HUES48 (cell line): ENCODE measurements around the gene APBA3.
"Not testable (repeated sequence)": the region's sequence is repeated elsewhere in the genome, so short reads cannot be mapped to it uniquely, and the experiment has no call there.

Experiments used
- H3K27ac ChIP-seq: one replicate; pipeline ENCODE4 v1.7.0; 2013; ENCODE audit warnings: low read depth, low read length, inconsistent platforms
- H3K27me3 ChIP-seq: 2 replicates; pipeline ENCODE4 v1.6.1; 2013; ENCODE audit warnings: mild to moderate bottlenecking, low read length; ENCODE audit not compliant: control insufficient read depth, insufficient read depth
- H3K36me3 ChIP-seq: 2 replicates; pipeline ENCODE4 v1.6.1; 2013; ENCODE audit warnings: low read length; ENCODE audit not compliant: control insufficient read depth, insufficient read depth
- H3K4me1 ChIP-seq: 2 replicates; pipeline ENCODE4 v1.6.1; 2013; ENCODE audit warnings: mild to moderate bottlenecking, low read length; ENCODE audit not compliant: control insufficient read depth, insufficient read depth
- H3K4me3 ChIP-seq: 2 replicates; pipeline ENCODE4 v1.5.1; 2013; ENCODE audit warnings: mild to moderate bottlenecking, low read depth, low read length
- H3K9ac ChIP-seq: 2 replicates; pipeline ENCODE4 v1.6.1; 2013; ENCODE audit warnings: mild to moderate bottlenecking, low read depth, low read length, moderate library complexity
- H3K9me3 ChIP-seq: 2 replicates; pipeline ENCODE4 v1.6.1; 2013; ENCODE audit warnings: low read length; ENCODE audit not compliant: control insufficient read depth, insufficient read depth

Gene APBA3

DNA sequence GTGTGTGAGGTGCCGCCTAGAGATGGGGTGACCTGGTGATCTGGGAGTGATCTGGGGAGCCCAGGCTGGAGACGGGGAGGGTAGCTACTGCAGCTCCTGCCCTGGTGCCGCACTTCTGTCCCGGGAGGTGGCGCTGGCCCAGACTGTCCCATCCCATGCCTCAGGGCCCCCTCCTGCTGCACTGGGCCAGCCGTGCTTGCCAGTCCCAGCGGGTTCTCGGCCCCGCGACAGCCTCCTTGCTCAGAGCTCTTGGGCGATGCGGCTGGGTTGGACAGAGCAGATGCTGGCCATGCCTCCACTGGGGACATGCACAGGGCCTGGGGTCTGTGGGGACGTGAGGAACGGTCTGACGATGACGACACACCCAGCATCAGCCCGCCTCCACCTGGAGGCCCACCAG, 8.0 kb upstream of the APBA3 start:
- H3K27me3 ChIP-seq: no peaks in the 10 kb centered on the region
- H3K36me3 ChIP-seq: peaks cover 17% of the 10 kb centered on the region; the same call in 1 of the 2 replicates
- H3K9ac ChIP-seq: no peak overlapping the region
- H3K4me3 ChIP-seq: no peak overlapping the region
- no peaks in the 10 kb centered on the region for H3K4me1 ChIP-seq
- H3K27ac ChIP-seq: no peak overlapping the region
- no peaks in the 10 kb centered on the region for H3K9me3 ChIP-seq

DNA sequence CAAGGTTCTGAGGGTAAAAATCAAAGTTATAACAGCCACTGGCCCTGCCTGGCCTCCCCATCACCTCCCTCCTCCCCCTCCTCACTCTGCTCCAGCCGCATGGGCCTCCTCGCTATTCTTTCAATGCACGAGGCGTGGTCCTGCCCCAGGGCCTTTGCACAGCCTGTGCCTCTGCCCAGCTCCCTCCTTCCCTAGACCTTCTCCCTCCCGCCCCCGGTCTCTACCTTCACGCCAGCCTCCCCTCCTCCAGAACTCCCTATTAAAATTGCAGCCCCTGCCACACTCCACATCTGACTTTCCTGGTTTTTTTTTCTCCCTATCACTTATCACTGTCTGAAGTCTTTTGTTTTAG, 7.2 kb upstream of the APBA3 start:
- Histone ChIP-seq H3K27ac (no peak overlapping the region), H3K9ac (no peak overlapping the region), H3K4me3 (no peak overlapping the region), H3K9me3 (no peaks in the 10 kb centered on the region), H3K36me3 (peaks cover 17% of the 10 kb centered on the region; the same call in 1 of the 2 replicates), H3K4me1 (no peaks in the 10 kb centered on the region), H3K27me3 (no peaks in the 10 kb centered on the region)

DNA sequence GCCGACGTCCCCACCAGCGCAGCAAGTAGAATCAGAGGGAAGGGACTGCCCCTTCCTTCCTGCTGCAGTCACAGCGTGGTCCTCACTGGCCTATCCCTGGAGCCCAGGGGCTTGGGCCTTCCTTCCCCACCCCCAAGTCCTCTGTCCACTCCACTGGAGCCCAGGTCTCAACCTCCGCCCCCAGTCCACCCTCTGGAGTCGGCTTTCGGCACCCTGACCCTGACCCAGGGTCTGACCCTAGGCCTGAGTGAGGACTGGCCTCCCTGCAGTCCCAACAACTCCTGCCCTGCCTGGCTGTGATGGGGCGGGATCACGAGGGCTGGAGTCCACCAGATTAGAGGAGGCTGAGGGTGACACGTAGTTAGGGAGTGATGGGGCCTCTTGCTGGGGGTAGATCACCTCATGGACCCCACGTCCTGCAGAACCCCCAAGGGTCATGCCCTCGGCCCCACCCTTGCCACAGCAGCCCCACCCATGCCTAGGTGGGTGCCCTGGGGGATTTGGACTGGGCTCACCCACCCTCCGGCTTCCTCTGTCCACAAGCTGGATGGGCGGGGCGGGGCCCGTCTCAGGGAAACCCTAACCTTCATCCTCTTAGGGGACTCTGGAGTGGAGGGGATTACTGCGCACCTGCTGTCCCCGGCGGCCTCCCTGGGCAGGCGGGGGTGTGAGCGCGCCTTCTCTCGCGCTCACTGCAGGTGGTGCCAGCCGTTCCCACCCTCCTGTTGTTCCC, 6.7 kb upstream of the APBA3 start:
- H3K4me3 ChIP-seq: no peak overlapping the region
- peaks cover 17% of the 10 kb centered on the region; the same call in 1 of the 2 replicates for H3K36me3 ChIP-seq
- H3K9ac ChIP-seq: no peak overlapping the region

DNA sequence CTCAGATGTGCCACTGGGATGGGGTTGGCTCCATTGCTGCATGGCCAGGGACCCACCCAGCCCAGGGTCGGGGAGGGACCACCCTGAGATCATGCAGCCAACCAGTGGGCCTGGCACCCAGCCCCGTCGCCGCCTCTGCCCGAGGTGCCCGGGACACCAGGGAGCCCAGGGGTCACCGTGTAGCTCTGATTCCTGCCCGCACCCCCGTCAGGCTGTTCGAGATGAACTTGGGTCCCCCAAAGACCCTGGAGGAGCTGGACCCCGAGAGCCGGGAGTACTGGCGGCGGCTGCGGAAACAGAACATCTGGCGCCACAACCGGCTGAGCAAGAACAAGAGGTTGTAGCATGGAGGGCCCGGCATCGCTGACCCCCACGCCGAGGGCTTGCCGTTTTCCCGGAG, 5.6 kb upstream of the APBA3 start:
- H3K4me1 ChIP-seq: no peaks in the 10 kb centered on the region
- no peaks in the 10 kb centered on the region for H3K9me3 ChIP-seq
- no peak overlapping the region for H3K27ac ChIP-seq
- peaks cover 17% of the 10 kb centered on the region; the same call in 1 of the 2 replicates for H3K36me3 ChIP-seq
- no peak overlapping the region for H3K4me3 ChIP-seq
- no peak overlapping the region for H3K9ac ChIP-seq
- H3K27me3 ChIP-seq: no peaks in the 10 kb centered on the region

More for the DNA sequence above, 6.7 kb upstream of the APBA3 start:
- no peaks in the 10 kb centered on the region for H3K4me1 ChIP-seq
- H3K27ac ChIP-seq: no peak overlapping the region
- H3K27me3 ChIP-seq: no peaks in the 10 kb centered on the region
- H3K9me3 ChIP-seq: no peaks in the 10 kb centered on the region

DNA sequence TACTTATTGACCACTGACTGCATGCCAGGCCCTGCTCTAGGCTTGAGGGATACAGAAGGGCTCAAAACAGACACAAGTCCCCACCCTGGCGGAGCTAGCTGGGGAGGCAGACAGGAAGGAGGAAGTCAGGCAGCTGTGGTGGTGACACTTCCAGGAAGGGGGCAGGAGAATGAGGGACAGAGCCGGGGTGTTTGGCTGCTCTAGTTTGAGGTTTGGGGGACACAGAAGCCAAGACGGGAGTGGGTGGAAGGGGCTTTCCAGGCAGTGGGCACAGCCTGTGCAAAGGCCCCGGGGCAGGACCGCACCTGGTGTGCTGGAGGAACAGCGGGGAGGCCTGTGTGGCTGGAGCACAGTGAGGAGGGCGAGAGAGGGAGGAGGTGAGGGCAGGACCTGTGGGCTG, 5.0 kb upstream of the APBA3 start:
- Histone ChIP-seq H3K9me3 (no peaks in the 10 kb centered on the region), H3K27ac (no peak overlapping the region), H3K4me1 (no peaks in the 10 kb centered on the region), H3K9ac (no peak overlapping the region), H3K27me3 (no peaks in the 10 kb centered on the region), H3K4me3 (no peak overlapping the region), H3K36me3 (peaks cover 17% of the 10 kb centered on the region; the same call in 1 of the 2 replicates)

DNA sequence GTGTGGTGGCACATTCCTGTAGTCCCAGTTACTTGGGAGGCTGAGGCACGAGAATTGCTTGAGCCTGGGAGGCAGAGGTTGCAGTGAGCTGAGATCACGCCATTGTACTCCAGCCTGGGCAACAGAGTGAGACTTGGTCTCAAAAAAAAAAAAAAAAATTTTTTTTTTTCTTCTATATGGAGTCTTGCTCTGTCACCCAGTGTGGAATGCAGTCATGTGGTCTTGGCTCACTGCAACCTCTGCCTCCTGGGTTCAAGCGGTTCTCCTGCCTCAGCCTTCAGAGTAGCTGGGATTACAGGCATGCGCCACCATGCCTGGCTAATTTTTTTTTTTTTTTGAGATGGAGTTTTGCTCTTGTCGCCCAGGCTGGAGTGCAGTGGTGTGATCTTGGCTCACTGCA, 4.3 kb upstream of the APBA3 start:
- not testable (repeated sequence) for H3K4me3 ChIP-seq, H3K9me3 ChIP-seq, H3K27me3 ChIP-seq, H3K4me1 ChIP-seq, H3K27ac ChIP-seq, H3K9ac ChIP-seq
- peaks cover 17% of the 10 kb centered on the region; the same call in 1 of the 2 replicates for H3K36me3 ChIP-seq

DNA sequence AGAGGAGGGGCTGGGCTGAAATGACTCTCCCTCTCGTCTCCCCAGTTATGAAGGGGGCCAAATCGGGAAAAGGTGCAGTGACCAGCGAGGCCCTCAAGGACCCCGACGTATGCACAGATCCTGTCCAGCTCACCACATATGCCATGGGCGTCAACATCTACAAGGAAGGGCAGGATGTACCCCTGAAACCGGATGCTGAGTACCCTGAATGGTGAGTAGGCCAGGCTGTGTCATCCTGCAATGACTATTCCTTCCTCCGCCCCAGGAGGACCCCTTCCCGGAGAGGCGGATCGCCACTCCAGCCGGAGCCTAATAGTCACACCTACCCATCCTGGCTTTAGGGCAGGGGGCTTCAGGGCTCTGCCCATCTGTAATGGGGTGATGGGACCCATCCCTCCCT, 3.6 kb upstream of the APBA3 start:
- Histone ChIP-seq H3K4me3 (no peak overlapping the region), H3K9ac (no peak overlapping the region), H3K27me3 (no peaks in the 10 kb centered on the region), H3K27ac (no peak overlapping the region), H3K4me1 (no peaks in the 10 kb centered on the region), H3K9me3 (no peaks in the 10 kb centered on the region), H3K36me3 (peaks cover 17% of the 10 kb centered on the region; the same call in 1 of the 2 replicates)

DNA sequence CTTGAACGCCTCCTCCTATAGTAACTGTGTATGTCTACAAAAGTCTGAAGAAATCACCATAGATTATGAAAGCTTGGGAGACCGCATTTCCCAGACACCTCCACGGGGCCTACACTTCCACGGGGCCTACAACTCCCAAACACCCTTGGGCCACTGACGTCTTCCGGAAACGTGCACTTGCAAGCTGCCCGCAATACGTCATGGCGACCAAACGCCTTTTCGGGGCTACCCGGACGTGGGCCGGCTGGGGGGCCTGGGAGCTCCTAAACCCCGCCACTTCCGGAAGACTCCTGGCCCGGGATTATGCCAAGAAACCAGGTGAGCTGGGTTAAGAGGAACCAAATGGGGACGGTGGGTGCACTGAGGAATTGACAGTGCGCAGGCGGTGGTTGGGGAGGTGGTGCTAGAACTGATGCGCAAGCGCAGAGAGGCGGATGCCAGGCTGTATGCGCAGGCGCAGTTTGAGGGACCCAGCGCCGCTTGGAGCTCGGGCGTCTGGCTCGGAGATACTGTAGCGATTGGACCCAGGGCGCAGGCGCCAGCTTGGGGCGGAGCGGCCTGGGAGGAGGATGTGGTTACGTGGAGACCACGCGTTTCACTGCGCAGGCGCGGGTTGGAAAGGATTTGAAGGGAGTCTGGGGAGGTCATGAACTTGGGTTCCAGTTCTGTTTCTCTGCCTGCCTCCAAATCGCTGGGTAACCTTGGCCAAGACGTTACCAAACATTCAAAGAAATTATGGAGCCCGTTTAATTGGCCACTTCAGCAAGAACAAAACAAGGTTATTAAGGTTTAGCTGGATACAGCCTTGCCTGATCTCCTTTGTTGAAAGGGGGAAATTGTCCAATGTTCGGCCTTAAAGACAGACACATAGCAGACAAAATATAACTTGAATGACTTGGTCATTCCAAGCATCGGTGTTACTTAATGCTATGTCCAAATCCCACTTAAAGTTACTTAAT, 1.3 kb upstream of the APBA3 start, which contains the start of gene MRPL54:
Gene MRPL54, plus strand, starts transcription at position 182 of the 959 bp plus-strand sequence. Its CDS starts 19 bp downstream, at position 201.
- peak within 1 kb of the TSS; percentile 87 for H3K4me3 ChIP-seq
- no peaks in the 10 kb centered on the region for H3K27me3 ChIP-seq
- no peaks in the 10 kb centered on the region for H3K9me3 ChIP-seq
- H3K9ac ChIP-seq: peak within 1 kb of the TSS; percentile 86
- no peaks in the 10 kb centered on the region for H3K4me1 ChIP-seq
- peak within 1 kb of the TSS; percentile 99 for H3K27ac ChIP-seq
- H3K36me3 ChIP-seq: peaks cover 32% of the 10 kb centered on the region; the same call in 1 of the 2 replicates

DNA sequence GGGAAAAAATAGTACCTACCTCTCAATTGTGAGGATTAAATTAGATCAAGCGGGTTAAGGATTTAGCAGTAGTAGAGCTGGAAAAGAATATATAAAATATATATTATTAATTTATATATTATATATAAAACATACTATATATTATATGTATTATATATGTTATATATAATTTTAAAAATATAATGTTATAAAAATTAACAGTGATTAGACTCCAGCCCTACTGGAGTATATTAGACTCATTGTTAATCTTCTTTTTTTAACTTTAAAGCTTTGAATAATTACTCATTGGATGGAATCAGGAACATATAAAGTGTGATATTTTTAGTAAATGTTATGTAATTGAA, 610 bp upstream of the APBA3 start:
- Histone ChIP-seq H3K9ac (no peak overlapping the region), H3K4me1 (no peaks in the 10 kb centered on the region), H3K27me3 (no peaks in the 10 kb centered on the region), H3K4me3 (peak overlapping the region; percentile 87), H3K27ac (peak overlapping the region; percentile 99), H3K36me3 (peaks cover 34% of the 10 kb centered on the region; the same call in 1 of the 2 replicates), H3K9me3 (no peaks in the 10 kb centered on the region)

DNA sequence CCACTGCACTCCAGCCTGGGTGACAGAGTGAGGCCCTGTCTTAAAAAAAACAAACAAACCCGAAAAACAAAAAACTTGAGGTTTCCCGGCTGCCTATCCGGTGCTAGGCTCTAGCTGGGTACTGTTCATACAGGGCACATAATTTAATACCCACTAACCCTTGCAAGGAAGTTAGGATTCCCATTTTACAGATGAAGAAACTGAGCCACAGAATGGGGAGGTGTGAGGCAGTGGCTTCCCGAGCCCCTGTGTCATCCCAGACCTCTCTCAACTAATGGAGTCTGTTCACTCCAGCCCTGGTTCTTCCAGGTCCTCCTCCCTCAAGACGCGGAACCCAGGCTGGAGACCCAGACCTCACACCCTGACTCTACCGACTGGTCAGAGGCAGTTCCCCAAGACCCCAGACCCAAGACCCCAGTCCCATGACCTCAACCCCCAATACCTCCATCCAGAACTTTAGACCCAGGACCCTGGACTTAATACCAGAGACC, 576 bp downstream of the APBA3 start:
- H3K9me3 ChIP-seq: no peaks in the 10 kb centered on the region
- peaks cover 26% of the 10 kb centered on the region; the same call in 1 of the 2 replicates for H3K36me3 ChIP-seq
- H3K27ac ChIP-seq: peak overlapping the region; percentile 32
- H3K4me3 ChIP-seq: peak overlapping the region; percentile 81
- H3K27me3 ChIP-seq: no peaks in the 10 kb centered on the region
- peak overlapping the region; percentile 60 for H3K9ac ChIP-seq
- no peaks in the 10 kb centered on the region for H3K4me1 ChIP-seq
